ENCODE measurements around the gene TSPAN18.

GRCh38 chr11:44767421-44767820, 40.7 kb downstream of the TSPAN18 start:
- TF ChIP-seq ZNF274 (IDR thresholded peaks at IDR 0.05; ENCODE audit: low read depth, low read length) = no peak
- TF ChIP-seq SUZ12 (IDR thresholded peaks at IDR 0.05; ENCODE audit: extremely low read depth, insufficient read depth, insufficient read length) = no peak
- no peak for TF ChIP-seq YY1 (IDR thresholded peaks at IDR 0.05; ENCODE audit: insufficient read depth, insufficient read length)
